ENCODE results near the gene LZTR1. TPM values are rescaled to one million over a fixed set of nuclear protein-coding genes. Genes with fewer than 3 reads are reported as not detected.
"Not testable (repeated sequence)": the region's sequence is repeated elsewhere in the genome, so short reads cannot be mapped to it uniquely, and the experiment has no call there.

Gene LZTR1
- total RNA-seq, 2 donors from 2014 or later, result 20.7 to 24.7 TPM

GRCh38 chr22:20968281-20968977 is 13.7 kb upstream of the LZTR1 start:
- Histone ChIP-seq H3K27ac (no peak overlapping the region), H3K9me3 (no peaks in the 10 kb centered on the region), H3K36me3 (no peaks in the 10 kb centered on the region), H3K4me3 (no peak overlapping the region), H3K4me1 (peaks cover 0 to 11% of the 10 kb centered on the region in 2 donors), H3K27me3 (no peaks in the 10 kb centered on the region)
- no peak for DNase-seq (ENCODE audit: low spot score)
- TF ChIP-seq, protein P1, sequence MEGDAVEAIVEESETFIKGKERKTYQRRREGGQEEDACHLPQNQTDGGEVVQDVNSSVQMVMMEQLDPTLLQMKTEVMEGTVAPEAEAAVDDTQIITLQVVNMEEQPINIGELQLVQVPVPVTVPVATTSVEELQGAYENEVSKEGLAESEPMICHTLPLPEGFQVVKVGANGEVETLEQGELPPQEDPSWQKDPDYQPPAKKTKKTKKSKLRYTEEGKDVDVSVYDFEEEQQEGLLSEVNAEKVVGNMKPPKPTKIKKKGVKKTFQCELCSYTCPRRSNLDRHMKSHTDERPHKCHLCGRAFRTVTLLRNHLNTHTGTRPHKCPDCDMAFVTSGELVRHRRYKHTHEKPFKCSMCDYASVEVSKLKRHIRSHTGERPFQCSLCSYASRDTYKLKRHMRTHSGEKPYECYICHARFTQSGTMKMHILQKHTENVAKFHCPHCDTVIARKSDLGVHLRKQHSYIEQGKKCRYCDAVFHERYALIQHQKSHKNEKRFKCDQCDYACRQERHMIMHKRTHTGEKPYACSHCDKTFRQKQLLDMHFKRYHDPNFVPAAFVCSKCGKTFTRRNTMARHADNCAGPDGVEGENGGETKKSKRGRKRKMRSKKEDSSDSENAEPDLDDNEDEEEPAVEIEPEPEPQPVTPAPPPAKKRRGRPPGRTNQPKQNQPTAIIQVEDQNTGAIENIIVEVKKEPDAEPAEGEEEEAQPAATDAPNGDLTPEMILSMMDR (IDR thresholded peaks at IDR 0.05), result no peak

DNA sequence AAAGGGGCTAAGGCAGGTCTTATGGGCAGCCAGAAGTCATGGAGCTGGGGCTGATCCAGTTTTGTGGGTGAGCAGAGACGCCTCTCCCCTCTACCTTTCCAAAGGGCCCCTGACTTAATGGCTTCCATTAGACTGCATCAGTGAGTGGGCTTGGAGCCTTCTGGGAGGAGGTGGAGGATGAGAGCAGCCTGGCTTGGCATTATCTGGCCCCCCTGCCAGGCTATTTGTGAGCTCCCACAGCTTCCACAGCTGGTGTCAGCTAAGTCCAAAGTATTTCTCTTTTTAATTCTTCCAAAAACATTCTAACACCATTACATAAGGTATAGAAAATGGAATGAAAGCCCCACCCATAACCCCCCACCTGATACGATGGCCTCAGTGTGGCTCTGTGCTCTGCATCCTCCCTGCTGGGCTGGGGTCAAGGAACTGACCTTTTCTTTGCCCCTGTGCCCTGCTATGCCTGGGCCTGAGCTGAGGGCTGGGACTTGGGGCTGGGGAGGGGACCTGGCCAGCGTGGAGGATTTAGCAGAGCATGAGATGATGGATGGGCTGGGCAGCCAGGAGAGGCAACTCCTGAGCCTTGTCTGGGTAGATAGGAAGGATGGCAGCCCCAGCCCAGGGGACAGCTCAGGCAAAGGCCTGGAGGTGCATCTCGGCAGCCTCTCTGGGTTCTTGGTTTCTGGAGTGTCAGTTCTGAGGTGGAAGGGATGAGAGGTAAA is 11.0 kb upstream of the LZTR1 start:
- no peak for DNase-seq (ENCODE audit: low spot score)

GRCh38 chr22:20972014-20972694 is 9.9 kb upstream of the LZTR1 start:
- DNase-seq (ENCODE audit: low spot score); H3K4me3 ChIP-seq; H3K9me3 ChIP-seq; H3K4me1 ChIP-seq; H3K27ac ChIP-seq; H3K36me3 ChIP-seq; H3K27me3 ChIP-seq: not testable (repeated sequence)

More for the DNA sequence above, 11.0 kb upstream of the LZTR1 start:
- Histone ChIP-seq H3K27ac (no peak overlapping the region), H3K4me1 (peaks cover 0 to 4% of the 10 kb centered on the region in 2 donors), H3K36me3 (no peaks in the 10 kb centered on the region), H3K9me3 (no peaks in the 10 kb centered on the region), H3K27me3 (no peaks in the 10 kb centered on the region), H3K4me3 (no peak overlapping the region)
- TF ChIP-seq, protein P1 (IDR thresholded peaks at IDR 0.05), result no peak

GRCh38 chr22:20972933-20973577 is 9.0 kb upstream of the LZTR1 start:
- no peak overlapping the region for H3K27ac ChIP-seq
- no peaks in the 10 kb centered on the region for H3K27me3 ChIP-seq
- H3K4me3 ChIP-seq, result no peak overlapping the region
- DNase-seq (ENCODE audit: low spot score), result no peak
- H3K36me3 ChIP-seq, result no peaks in the 10 kb centered on the region
- TF ChIP-seq, protein P1 (IDR thresholded peaks at IDR 0.05), result no peak
- peaks cover 0 to under 1% of the 10 kb centered on the region in 2 donors for H3K9me3 ChIP-seq
- H3K4me1 ChIP-seq, result peaks cover 0 to 4% of the 10 kb centered on the region in 2 donors

- H3K9me3 ChIP-seq, result peaks cover 0 to 7% of the 10 kb centered on the region in 2 donors
- H3K27me3 ChIP-seq, result no peaks in the 10 kb centered on the region
- no peak overlapping the region for H3K27ac ChIP-seq
- TF ChIP-seq, protein P1 (IDR thresholded peaks at IDR 0.05), result no peak
- H3K4me3 ChIP-seq, result no peak overlapping the region
- no peaks in the 10 kb centered on the region for H3K36me3 ChIP-seq
- DNase-seq (ENCODE audit: low spot score), result no peak
- H3K4me1 ChIP-seq, result peaks cover 0 to under 1% of the 10 kb centered on the region in 2 donors
These were observed 8.3 kb upstream of the LZTR1 start for GRCh38 chr22:20973634-20974286.
